HFF-Myc (cell line): ENCODE measurements around the gene PPP2R3B.

Experiments
- DNase-seq: peaks from one replicate; pipeline ENCODE4 v3.0.0-alpha.2; 2011; ENCODE audit warnings: low read depth; ENCODE audit errors: extremely low read depth
- H3K4me3 ChIP-seq: replicated peaks from 2 replicates; pipeline ENCODE4 v1.5.1; 2011; ENCODE audit warnings: low read depth, mild to moderate bottlenecking, control low read depth, low read length
- TF ChIP-seq, protein P1 (sequence below): IDR thresholded peaks from 2 replicates; pipeline ENCODE4 v1.5.1; 2012; ENCODE audit warnings: mild to moderate bottlenecking, low read depth, low read length, control low read depth; ENCODE audit errors: missing control alignments

The PPP2R3B gene

GRCh38 chrX:285076-285677, 101.5 kb downstream of the PPP2R3B start:
- no peak overlapping the region for H3K4me3 ChIP-seq
- TF ChIP-seq, protein P1, sequence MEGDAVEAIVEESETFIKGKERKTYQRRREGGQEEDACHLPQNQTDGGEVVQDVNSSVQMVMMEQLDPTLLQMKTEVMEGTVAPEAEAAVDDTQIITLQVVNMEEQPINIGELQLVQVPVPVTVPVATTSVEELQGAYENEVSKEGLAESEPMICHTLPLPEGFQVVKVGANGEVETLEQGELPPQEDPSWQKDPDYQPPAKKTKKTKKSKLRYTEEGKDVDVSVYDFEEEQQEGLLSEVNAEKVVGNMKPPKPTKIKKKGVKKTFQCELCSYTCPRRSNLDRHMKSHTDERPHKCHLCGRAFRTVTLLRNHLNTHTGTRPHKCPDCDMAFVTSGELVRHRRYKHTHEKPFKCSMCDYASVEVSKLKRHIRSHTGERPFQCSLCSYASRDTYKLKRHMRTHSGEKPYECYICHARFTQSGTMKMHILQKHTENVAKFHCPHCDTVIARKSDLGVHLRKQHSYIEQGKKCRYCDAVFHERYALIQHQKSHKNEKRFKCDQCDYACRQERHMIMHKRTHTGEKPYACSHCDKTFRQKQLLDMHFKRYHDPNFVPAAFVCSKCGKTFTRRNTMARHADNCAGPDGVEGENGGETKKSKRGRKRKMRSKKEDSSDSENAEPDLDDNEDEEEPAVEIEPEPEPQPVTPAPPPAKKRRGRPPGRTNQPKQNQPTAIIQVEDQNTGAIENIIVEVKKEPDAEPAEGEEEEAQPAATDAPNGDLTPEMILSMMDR, result no peak
- DNase-seq, result no peak
